GM12865 (cell line): ENCODE results near the gene TNNT2.

ENCODE experiments used
- DNase-seq: peaks from one replicate; pipeline ENCODE4 v3.0.0; 2010; ENCODE audit warnings: low read depth
- H3K4me3 ChIP-seq: 2 replicates; pipeline ENCODE4 v1.5.1; 2011; ENCODE audit warnings: mild to moderate bottlenecking, low read depth, low read length, control low read depth
- CTCF ChIP-seq: IDR thresholded peaks from 2 replicates; pipeline ENCODE4 v1.5.1; 2011; ENCODE audit warnings: low read length, control low read depth, low read depth, inconsistent platforms; ENCODE audit not compliant: insufficient read depth; ENCODE audit errors: missing control alignments

The TNNT2 gene

GRCh38 chr1:201324306-201324705, 53.2 kb downstream of the TNNT2 start:
- no peak for DNase-seq
- TF ChIP-seq CTCF: no peak
- H3K4me3 ChIP-seq: no peak overlapping the region

GRCh38 chr1:201322653-201323510, 54.6 kb downstream of the TNNT2 start:
- no peak for TF ChIP-seq CTCF
- DNase-seq: no peak
- no peak overlapping the region for H3K4me3 ChIP-seq

GRCh38 chr1:201321826-201322390, 55.6 kb downstream of the TNNT2 start:
- no peak for DNase-seq
- no peak for TF ChIP-seq CTCF
- H3K4me3 ChIP-seq: no peak overlapping the region

GRCh38 chr1:201320168-201320788, 57.2 kb downstream of the TNNT2 start:
- TF ChIP-seq CTCF: no peak
- no peak for DNase-seq
- no peak overlapping the region for H3K4me3 ChIP-seq

- no peak for DNase-seq
- H3K4me3 ChIP-seq: no peak overlapping the region
- no peak for TF ChIP-seq CTCF
Measured at GRCh38 chr1:201319631-201320030, 57.8 kb downstream of the TNNT2 start.

GRCh38 chr1:201318504-201319340, 58.8 kb downstream of the TNNT2 start:
- no peak for DNase-seq
- TF ChIP-seq CTCF: no peak
- H3K4me3 ChIP-seq: no peak overlapping the region
